ENCODE measurements around the gene SMG6.
A peak's percentile ranks its signal among the peaks of the same experiment; 100 is the strongest.

The SMG6 gene

DNA sequence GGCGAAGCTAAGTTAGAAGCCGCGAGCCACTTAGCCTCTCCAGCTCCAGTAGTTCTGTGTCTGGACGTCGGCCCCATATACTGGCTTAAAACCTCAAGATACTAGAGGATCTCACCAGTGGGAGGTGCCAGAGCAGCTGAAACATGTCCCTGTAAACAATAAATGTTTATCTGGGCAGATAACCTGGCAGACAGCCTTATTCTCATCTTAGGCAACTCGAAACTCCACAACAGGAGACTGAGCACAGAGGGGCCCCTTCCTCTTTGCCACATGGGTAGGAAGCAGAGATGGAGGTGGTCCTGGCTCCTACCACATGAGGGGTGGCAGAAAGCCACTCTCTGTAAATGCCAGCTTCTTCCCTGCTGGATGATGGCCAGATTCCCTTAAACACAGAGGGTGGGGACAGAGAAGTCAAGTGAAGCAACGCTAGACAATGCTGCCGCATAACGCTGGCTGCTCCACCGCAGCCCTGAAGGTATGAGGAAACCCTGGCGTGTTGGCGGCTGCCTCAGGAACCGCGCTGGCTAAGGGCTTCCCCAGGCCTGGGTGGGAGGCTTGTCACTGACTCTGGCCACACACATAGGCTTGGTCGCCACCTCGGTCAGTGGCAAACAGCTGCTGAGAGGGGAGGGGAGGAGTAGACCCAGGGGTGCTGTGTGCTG, 180.8 kb downstream of the SMG6 start:
- TF ChIP-seq, protein P1, sequence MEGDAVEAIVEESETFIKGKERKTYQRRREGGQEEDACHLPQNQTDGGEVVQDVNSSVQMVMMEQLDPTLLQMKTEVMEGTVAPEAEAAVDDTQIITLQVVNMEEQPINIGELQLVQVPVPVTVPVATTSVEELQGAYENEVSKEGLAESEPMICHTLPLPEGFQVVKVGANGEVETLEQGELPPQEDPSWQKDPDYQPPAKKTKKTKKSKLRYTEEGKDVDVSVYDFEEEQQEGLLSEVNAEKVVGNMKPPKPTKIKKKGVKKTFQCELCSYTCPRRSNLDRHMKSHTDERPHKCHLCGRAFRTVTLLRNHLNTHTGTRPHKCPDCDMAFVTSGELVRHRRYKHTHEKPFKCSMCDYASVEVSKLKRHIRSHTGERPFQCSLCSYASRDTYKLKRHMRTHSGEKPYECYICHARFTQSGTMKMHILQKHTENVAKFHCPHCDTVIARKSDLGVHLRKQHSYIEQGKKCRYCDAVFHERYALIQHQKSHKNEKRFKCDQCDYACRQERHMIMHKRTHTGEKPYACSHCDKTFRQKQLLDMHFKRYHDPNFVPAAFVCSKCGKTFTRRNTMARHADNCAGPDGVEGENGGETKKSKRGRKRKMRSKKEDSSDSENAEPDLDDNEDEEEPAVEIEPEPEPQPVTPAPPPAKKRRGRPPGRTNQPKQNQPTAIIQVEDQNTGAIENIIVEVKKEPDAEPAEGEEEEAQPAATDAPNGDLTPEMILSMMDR (IDR thresholded peaks at IDR 0.05; ENCODE audit: low read depth, low read length), result no peak
- H3K4me3 ChIP-seq (ENCODE audit: low read depth, low read length), result peak overlapping the region; percentile 23; the same call in 1 of the 2 replicates

DNA sequence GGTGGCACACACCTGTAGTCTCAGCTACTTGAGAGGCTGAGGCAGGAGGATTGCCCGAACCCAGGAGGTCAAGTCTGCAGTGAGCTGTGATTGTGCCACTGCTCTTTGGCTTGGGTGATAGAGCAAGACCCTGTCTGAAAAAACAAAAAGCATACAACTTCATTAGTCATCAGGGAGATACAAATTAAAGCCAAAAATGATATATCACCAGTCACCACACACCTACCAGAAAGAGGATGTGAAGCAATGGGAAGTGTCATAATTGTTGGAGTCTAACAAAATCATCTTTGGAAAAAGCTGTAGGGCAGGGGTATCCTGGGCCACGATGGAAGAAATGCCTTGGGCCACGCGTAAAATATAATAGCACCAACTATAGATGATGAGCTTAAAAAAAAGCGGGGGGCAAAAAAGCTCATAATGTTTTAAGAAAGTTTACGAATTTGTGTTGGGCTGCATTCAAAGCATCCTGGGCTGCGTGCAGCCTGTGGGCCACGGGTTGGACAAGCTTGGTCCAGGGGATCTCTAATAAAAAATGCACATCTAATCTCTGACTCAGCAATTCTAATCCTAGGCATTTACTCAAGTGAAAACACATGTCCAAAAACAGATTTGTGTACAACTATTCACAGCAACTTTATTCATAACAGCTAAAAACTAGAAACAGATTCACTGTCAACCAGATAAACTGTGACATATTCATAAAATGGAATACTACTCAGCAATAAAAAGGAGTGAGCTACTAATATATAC, 182.8 kb downstream of the SMG6 start:
- TF ChIP-seq, protein P1 (IDR thresholded peaks at IDR 0.05; ENCODE audit: low read depth, low read length), result no peak
- H3K4me3 ChIP-seq (ENCODE audit: low read depth, low read length), result no peak overlapping the region

- TF ChIP-seq, protein P1 (IDR thresholded peaks at IDR 0.05; ENCODE audit: low read depth, low read length), result no peak
Measured at GRCh38 chr17:2113279-2113622, 190.3 kb downstream of the SMG6 start.

GRCh38 chr17:2111691-2112090, 191.9 kb downstream of the SMG6 start:
- H3K4me3 ChIP-seq (ENCODE audit: low read depth, low read length), result no peak overlapping the region
- TF ChIP-seq, protein P1 (IDR thresholded peaks at IDR 0.05; ENCODE audit: low read depth, low read length), result no peak

More at GRCh38 chr17:2113279-2113622, 190.3 kb downstream of the SMG6 start:
- H3K4me3 ChIP-seq (ENCODE audit: low read depth, low read length), result no peak overlapping the region

GRCh38 chr17:2110436-2110835, 193.1 kb downstream of the SMG6 start:
- TF ChIP-seq, protein P1 (IDR thresholded peaks at IDR 0.05; ENCODE audit: low read depth, low read length), result no peak
- no peak overlapping the region for H3K4me3 ChIP-seq (ENCODE audit: low read depth, low read length)

- H3K4me3 ChIP-seq (ENCODE audit: low read depth, low read length), result no peak overlapping the region
- TF ChIP-seq, protein P1 (IDR thresholded peaks at IDR 0.05; ENCODE audit: low read depth, low read length), result no peak
Measured at GRCh38 chr17:2108170-2108569, 195.4 kb downstream of the SMG6 start.

DNA sequence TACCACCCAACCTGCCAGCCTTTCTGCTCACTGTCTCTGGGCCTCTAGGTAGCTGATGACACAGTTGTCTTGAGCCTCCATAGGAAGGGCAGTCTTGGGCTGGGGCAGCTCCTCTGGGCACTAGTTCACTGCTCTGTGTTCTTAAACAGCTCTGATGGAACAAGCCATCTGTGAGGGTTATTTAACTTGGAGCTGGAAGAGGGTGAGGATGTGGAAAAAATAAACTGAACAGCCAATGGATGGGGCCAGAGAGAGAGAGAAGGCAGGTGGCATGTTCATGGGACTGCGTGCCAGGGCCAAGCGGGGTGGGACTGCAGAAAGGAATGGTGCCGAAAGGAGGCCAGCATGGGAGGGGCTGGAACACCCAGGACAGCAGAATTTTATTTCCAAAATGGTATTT, 196.1 kb downstream of the SMG6 start:
- TF ChIP-seq, protein P1 (IDR thresholded peaks at IDR 0.05; ENCODE audit: low read depth, low read length), result no peak

More for the DNA sequence above, 196.1 kb downstream of the SMG6 start:
- no peak overlapping the region for H3K4me3 ChIP-seq (ENCODE audit: low read depth, low read length)

Data from WI38 (cell line).